Smooth muscle cell (in vitro differentiated cells): ENCODE measurements around the gene ATP11A. TPM values are rescaled to one million over a fixed set of nuclear protein-coding genes. Genes with fewer than 3 reads are reported as not detected.
"Not testable (repeated sequence)": the region's sequence is repeated elsewhere in the genome, so short reads cannot be mapped to it uniquely, and the experiment has no call there.

ENCODE experiments used
- DNase-seq: peaks from one replicate; lab custom pipeline; 2025; ENCODE audit not compliant: unreplicated experiment; lab: John Stamatoyannopoulos, UW
- H2AFZ ChIP-seq: fragments of 200-600 bp; sonication (generic); 2 replicates; pipeline ENCODE4 v1.6.0; 2016; ENCODE audit warnings: antibody characterized with exemption, low read depth, mild to moderate bottlenecking
- H3F3A ChIP-seq: fragments of 200-600 bp; sonication (generic); 2 replicates; pipeline ENCODE4 v1.6.0; 2017; ENCODE audit warnings: antibody characterized with exemption, low read depth
- H3K27ac ChIP-seq: fragments of 200-600 bp; sonication (generic); 2 replicates; pipeline ENCODE4 v1.5.1; 2016; ENCODE audit warnings: low read depth, mild to moderate bottlenecking
- H3K27me3 ChIP-seq: fragments of 200-600 bp; sonication (generic); 2 replicates; pipeline ENCODE4 v1.6.1; 2016; ENCODE audit warnings: low read depth, mild to moderate bottlenecking
- H3K36me3 ChIP-seq: fragments of 200-600 bp; sonication (generic); 2 replicates; pipeline ENCODE4 v1.5.1; 2016; ENCODE audit warnings: low read depth
- H3K4me1 ChIP-seq: fragments of 200-600 bp; sonication (generic); 2 replicates; pipeline ENCODE4 v1.5.1; 2016; ENCODE audit warnings: low read depth
- H3K4me2 ChIP-seq: fragments of 200-600 bp; sonication (generic); 2 replicates; pipeline ENCODE4 v1.6.0; 2016; ENCODE audit warnings: mild to moderate bottlenecking
- H3K4me3 ChIP-seq: fragments of 200-600 bp; sonication (generic); 2 replicates; pipeline ENCODE4 v1.5.1; 2016; ENCODE audit warnings: mild to moderate bottlenecking
- H3K79me2 ChIP-seq: fragments of 200-600 bp; sonication (generic); 2 replicates; pipeline ENCODE4 v1.6.0; 2016; ENCODE audit warnings: low read depth, mild to moderate bottlenecking
- H3K9ac ChIP-seq: fragments of 200-600 bp; sonication (generic); 2 replicates; pipeline ENCODE4 v1.6.0; 2016; ENCODE audit warnings: low read depth
- H3K9me3 ChIP-seq: fragments of 200-600 bp; sonication (generic); replicated peaks from 2 replicates; pipeline ENCODE4 v1.5.1; 2016; ENCODE audit warnings: low read depth
- H4K20me1 ChIP-seq: fragments of 200-600 bp; sonication (generic); 2 replicates; pipeline ENCODE4 v1.6.0; 2016; ENCODE audit warnings: low read depth
- CTCF ChIP-seq: fragments of 200-600 bp; sonication (generic); IDR thresholded peaks from 2 replicates; pipeline ENCODE4 v1.5.1; 2017; ENCODE audit warnings: borderline replicate concordance, mild to moderate bottlenecking, antibody characterized with exemption; ENCODE audit not compliant: insufficient read depth, poor library complexity, severe bottlenecking
- WGBS: methylation state at CpG from one replicate; pipeline ENCODE4 v1.1.7; 2016; ENCODE audit warnings: low lambda C conversion rate; 5-methylcytosine and 5-hydroxymethylcytosine counted together
- polyA plus RNA-seq: library from polyadenylated mRNA; unstranded; fragments of >200 nt; fragmentation: Nextera tagmentation; extraction: Ambion mirVana; gene quantifications from 2 replicates; pipeline ENCODE4 v1.2.1, GENCODE V29; 2016
- total RNA-seq: library from RNA; depleted of rRNA; stranded (reverse); fragments of >200 nt; gene quantifications from 2 replicates; pipeline ENCODE4 v1.2.3, GENCODE V29; 2014

ATP11A gene
- total and polyA plus RNA-seq, 2 experiments from 2014 or later = 6.5 to 7.5 TPM

- no peak overlapping the region for H3K9ac ChIP-seq
- no peaks in the 10 kb centered on the region for H3K36me3 ChIP-seq
- H3F3A ChIP-seq = no peaks in the 10 kb centered on the region
- no peaks in the 10 kb centered on the region for H4K20me1 ChIP-seq
- TF ChIP-seq CTCF = no peak
- no peak overlapping the region for H3K4me2 ChIP-seq
- no peaks in the 10 kb centered on the region for H3K4me1 ChIP-seq
- H3K9me3 ChIP-seq = no peaks in the 10 kb centered on the region
- no peak overlapping the region for H2AFZ ChIP-seq
- no peak for DNase-seq
- no peak overlapping the region for H3K4me3 ChIP-seq
- no peaks in the 10 kb centered on the region for H3K27me3 ChIP-seq
- WGBS = 89% methylated on average over 7 of the region's 7 CpGs
- H3K27ac ChIP-seq = no peak overlapping the region
- no peaks in the 10 kb centered on the region for H3K79me2 ChIP-seq
Measured at GRCh38 chr13:112838842-112839117, 148.9 kb downstream of the ATP11A start.

DNA sequence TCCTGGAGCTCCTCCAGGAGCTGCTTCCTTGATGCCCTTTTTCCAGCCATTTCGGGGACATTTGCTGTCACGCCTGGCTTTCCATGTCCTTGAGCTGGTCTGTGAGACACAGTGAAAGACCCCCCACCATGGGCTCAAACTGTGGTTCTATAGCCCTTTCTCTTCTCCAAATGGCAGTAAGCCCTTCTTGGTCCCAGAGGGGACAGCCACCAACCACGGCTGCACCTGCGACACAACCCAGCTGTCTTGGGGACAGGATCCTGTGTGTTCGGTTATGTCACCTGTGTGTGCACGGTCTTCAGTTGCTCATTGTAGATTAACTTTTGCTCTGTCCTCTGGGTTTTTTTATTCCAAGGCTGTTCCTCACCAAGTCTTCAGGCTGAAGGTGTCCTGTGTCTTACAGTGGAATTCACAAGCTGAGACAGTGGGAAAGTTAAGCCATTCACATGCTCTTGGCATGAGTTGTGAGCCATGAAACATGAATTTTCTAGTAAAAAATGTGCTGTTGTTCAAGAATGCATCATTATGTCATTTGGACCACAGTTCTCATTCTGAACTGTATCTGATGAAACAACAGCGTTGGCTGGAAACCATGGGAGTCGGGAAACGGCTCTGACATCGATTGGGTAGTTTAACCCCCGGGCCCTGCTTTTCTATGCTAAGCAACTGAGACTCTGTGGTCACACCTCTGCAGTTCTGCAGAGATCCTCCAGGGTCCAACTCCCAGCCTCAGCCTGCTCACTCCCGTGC is 149.7 kb downstream of the ATP11A start:
- Histone ChIP-seq H3K79me2 (no peaks in the 10 kb centered on the region), H3K36me3 (no peaks in the 10 kb centered on the region), H3K9ac (no peak overlapping the region), H4K20me1 (no peaks in the 10 kb centered on the region), H3K4me1 (no peaks in the 10 kb centered on the region), H3K27me3 (no peaks in the 10 kb centered on the region), H3K4me3 (no peak overlapping the region), H3K9me3 (no peaks in the 10 kb centered on the region), H3K4me2 (no peak overlapping the region), H2AFZ (no peak overlapping the region), H3F3A (no peaks in the 10 kb centered on the region), H3K27ac (no peak overlapping the region)
- 98% methylated on average over 11 of the region's 12 CpGs for WGBS
- no peak for TF ChIP-seq CTCF
- no peak for DNase-seq

GRCh38 chr13:112840472-112841302 is 150.8 kb downstream of the ATP11A start:
- Histone ChIP-seq H4K20me1 (no peaks in the 10 kb centered on the region), H3K27me3 (no peaks in the 10 kb centered on the region), H3K79me2 (no peaks in the 10 kb centered on the region), H3K36me3 (no peaks in the 10 kb centered on the region), H3F3A (no peaks in the 10 kb centered on the region), H3K9ac (no peak overlapping the region), H3K9me3 (no peaks in the 10 kb centered on the region), H3K4me2 (no peak overlapping the region), H2AFZ (no peak overlapping the region), H3K27ac (no peak overlapping the region), H3K4me3 (no peak overlapping the region), H3K4me1 (no peaks in the 10 kb centered on the region)
- over 99% methylated on average over 34 of the region's 34 CpGs for WGBS
- no peak for TF ChIP-seq CTCF
- DNase-seq = no peak

DNA sequence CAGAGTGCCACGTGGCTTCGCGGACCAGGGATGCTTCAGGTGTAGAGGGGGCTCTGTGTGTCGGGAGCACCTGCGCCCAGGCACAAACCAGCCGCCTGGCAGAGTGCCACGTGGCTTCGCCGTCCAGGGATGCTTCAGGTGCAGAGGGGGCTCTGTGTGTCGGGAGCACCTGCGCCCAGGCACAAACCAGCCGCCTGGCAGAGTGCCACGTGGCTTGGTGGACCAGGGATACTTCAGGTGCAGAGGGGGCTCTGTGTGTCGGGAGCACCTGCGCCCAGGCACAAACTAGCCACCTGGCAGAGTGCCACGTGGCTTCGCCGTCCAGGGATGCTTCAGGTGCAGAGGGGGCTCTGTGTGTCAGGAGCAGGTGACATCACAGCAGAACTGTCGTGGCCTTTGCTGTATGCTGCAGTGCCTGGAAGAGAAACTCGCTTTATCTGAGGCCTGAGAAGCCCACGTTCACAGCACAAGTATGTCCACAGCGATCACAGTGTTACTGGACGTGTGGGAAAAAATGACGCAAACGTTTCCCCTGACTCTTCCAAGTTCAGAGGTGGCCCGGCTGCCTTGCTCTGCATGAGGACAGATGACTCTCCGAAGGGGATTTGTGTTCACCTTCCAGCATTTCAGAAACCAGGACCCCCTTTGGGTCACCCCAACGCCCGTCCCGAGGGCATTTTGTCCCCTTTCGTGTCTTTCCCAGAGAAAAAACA is 151.6 kb downstream of the ATP11A start:
- not testable (repeated sequence) for DNase-seq, H3K4me3 ChIP-seq, H3K27me3 ChIP-seq, H3K36me3 ChIP-seq, H4K20me1 ChIP-seq, H3K4me1 ChIP-seq, H3K9ac ChIP-seq, H3K4me2 ChIP-seq, H3K9me3 ChIP-seq, H3K27ac ChIP-seq, H3F3A ChIP-seq, H3K79me2 ChIP-seq, H2AFZ ChIP-seq
- 94% methylated on average over 31 of the region's 31 CpGs for WGBS
